OCI-LY1 (cell line): ENCODE data around the gene PNMA6E.

Source experiments
- EZH2 ChIP-seq: fragments of 200-600 bp; sonication (generic), shearing (Covaris generic); IDR thresholded peaks from 2 replicates; pipeline ENCODE4 v1.8.0; 2017; ENCODE audit warnings: borderline replicate concordance, mixed run types, mild to moderate bottlenecking, antibody characterized with exemption, low read length, moderate library complexity, mixed read lengths
- TF ChIP-seq, protein P1 (sequence below): fragments of 200-600 bp; sonication (generic), shearing (Covaris generic); IDR thresholded peaks from 2 replicates; pipeline ENCODE4 v1.5.1; 2017; ENCODE audit warnings: mild to moderate bottlenecking, antibody characterized with exemption, low read length, moderate library complexity, mixed read lengths

DNA sequence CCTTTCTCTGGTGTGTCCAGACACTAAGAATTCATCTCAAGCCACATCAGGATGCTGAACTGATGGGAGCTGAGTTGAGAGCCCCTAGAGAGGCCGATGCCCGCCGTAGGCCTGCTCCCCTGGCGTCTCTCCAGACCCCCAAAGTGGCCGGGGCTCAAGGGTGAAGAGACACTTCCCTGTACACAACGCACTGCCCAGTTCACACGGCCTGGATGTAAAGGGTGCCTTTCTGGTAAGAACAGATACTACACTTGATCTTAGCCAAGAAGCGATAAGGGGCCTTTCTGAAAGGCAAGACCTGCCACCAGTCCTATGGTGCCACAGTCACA is 49.8 kb upstream of the PNMA6E start:
- TF ChIP-seq EZH2 = no peak
- TF ChIP-seq, protein P1, sequence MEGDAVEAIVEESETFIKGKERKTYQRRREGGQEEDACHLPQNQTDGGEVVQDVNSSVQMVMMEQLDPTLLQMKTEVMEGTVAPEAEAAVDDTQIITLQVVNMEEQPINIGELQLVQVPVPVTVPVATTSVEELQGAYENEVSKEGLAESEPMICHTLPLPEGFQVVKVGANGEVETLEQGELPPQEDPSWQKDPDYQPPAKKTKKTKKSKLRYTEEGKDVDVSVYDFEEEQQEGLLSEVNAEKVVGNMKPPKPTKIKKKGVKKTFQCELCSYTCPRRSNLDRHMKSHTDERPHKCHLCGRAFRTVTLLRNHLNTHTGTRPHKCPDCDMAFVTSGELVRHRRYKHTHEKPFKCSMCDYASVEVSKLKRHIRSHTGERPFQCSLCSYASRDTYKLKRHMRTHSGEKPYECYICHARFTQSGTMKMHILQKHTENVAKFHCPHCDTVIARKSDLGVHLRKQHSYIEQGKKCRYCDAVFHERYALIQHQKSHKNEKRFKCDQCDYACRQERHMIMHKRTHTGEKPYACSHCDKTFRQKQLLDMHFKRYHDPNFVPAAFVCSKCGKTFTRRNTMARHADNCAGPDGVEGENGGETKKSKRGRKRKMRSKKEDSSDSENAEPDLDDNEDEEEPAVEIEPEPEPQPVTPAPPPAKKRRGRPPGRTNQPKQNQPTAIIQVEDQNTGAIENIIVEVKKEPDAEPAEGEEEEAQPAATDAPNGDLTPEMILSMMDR = no peak
